Esophagus squamous epithelium (tissue), 5 donors: ENCODE data around the gene TFEB. TPM values are rescaled to one million over a fixed set of nuclear protein-coding genes. Genes with fewer than 3 reads are reported as not detected.

Experiments used
- DNase-seq: peaks from one replicate; lab custom pipeline; 2025; lab: John Stamatoyannopoulos, UW
- H3K27ac ChIP-seq, 4 donors: fragments of 200-600 bp; sonication (generic); one replicate each; pipeline ENCODE4 v1.5.1; 2016 to 2019; ENCODE audit warnings: mild to moderate bottlenecking in 1 of 4
- H3K27me3 ChIP-seq, 4 donors: fragments of 200-600 bp; sonication (generic); 1 replicate in 3 of 4; 2 replicates in 1 of 4; pipeline versions ENCODE4 v1.5.1 to v1.6.0; 2017 to 2021; ENCODE audit warnings: antibody characterized with exemption in 1 of 4
- H3K36me3 ChIP-seq, 3 donors: fragments of 200-600 bp; sonication (generic); one replicate each; pipeline ENCODE4 v1.5.1; 2016 to 2019
- H3K4me1 ChIP-seq, 3 donors: fragments of 200-600 bp; sonication (generic); one replicate each; pipeline ENCODE4 v1.5.1; 2017 to 2019
- H3K4me3 ChIP-seq, 4 donors: fragments of 200-600 bp; sonication (generic); 1 replicate in 3 of 4; 2 replicates in 1 of 4; pipeline ENCODE4 v1.5.1; 2016 to 2019; ENCODE audit warnings: mild to moderate bottlenecking in 2 of 4, moderate library complexity in 1 of 4
- H3K9me3 ChIP-seq, 3 donors: fragments of 200-600 bp; sonication (generic); one replicate each; pipeline ENCODE4 v1.5.1; 2016 to 2019
- POLR2A ChIP-seq, 4 donors: fragments of 450-650 bp; IDR thresholded peaks; one replicate each; pipeline ENCODE4 v1.6.1; 2017; ENCODE audit warnings: antibody characterized with exemption in 4 of 4, mild to moderate bottlenecking in 4 of 4, moderate library complexity in 3 of 4
- WGBS, 2 donors: methylation state at CpG; one replicate each; pipeline ENCODE4 v1.1.5; 2018; 5-methylcytosine and 5-hydroxymethylcytosine counted together
- intact Hi-C: fragments of 100-400 bp; cut with DNase I; formaldehyde crosslinking; loops from one replicate; pipeline ENCODE4 v1.15.0; 2022
- total RNA-seq, 4 donors: library from RNA; depleted of rRNA; stranded (reverse); fragments of >200 nt; gene quantifications; one replicate each; pipeline ENCODE4 v1.1.0, GENCODE V29; 2016
- TF ChIP-seq, protein P1 (sequence below), 6 experiments: fragments of 450-650 bp in 4 of 6; fragments of 200-600 bp in 2 of 6; sonication (generic) in 2 of 6; IDR thresholded peaks; one replicate each; pipeline ENCODE4 v1.5.1; 2016 to 2019; ENCODE audit warnings: antibody characterized with exemption in 6 of 6, mild to moderate bottlenecking in 4 of 6, moderate library complexity in 4 of 6
- donor health status: DM: yes; HTN: yes; CAD: no.

TFEB gene
- total RNA-seq, 4 donors from 2014 or later: 7.0 to 17.5 (median 13.4) TPM

DNA sequence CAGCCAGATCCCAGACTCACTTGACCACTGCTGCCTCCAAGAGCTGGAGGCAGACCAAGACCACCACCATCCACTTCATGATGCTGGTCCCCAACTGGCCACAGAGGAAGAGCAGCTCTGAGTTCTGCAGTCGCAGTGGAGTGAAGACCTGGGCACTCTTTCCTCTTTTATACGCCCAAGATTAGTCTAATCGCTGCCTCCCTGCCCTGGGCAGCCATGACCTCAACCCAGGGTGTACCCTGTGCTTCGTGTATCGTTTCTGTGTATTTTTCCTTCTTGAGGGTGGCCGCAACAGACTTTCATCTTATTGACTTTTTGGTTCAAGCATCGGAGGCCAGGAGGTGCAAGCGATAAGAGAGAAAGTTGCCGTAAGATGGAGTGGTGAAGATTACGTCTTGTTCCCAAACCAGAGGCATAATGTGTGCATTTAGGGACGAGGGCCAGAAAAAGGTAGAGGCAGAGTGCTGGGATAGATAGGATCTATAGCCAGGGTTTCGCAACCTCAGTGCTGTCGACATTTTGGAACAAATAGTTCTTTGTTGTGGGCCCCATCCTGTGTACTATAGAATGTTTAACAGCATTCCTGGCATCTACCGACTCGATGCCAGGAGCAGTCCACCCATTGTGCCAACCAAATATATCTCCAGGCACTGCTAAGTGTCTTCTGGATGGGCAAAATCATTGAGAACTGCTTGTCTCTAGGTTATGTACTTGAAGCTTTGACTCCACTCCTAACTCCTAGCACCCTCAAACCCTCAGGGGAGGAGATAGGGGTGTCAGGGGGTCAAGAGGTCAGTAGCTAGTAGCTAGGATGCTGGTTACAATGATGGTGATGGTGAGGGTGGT lies 12.1 kb upstream of the TFEB start, which contains the start of gene PGC:
TSS of gene PGC (minus strand) at position 142 of the 846 bp plus-strand sequence. CDS start at position 79, 63 bp downstream.
- H3K27ac ChIP-seq: no peak within 1 kb of the TSS
- H3K9me3 ChIP-seq: no peaks in the 10 kb centered on the region
- no peak for DNase-seq
- WGBS, 2 donors: 82 to 88% methylated on average over 14 of the region's 15 CpGs
- TF ChIP-seq POLR2A (IDR thresholded peaks at IDR 0.05): no peak
- H3K27me3 ChIP-seq: no peaks in the 10 kb centered on the region
- intact Hi-C loops: no loop called here
- no peaks in the 10 kb centered on the region for H3K36me3 ChIP-seq
- no peak within 1 kb of the TSS for H3K4me3 ChIP-seq
- no peaks in the 10 kb centered on the region for H3K4me1 ChIP-seq

DNA sequence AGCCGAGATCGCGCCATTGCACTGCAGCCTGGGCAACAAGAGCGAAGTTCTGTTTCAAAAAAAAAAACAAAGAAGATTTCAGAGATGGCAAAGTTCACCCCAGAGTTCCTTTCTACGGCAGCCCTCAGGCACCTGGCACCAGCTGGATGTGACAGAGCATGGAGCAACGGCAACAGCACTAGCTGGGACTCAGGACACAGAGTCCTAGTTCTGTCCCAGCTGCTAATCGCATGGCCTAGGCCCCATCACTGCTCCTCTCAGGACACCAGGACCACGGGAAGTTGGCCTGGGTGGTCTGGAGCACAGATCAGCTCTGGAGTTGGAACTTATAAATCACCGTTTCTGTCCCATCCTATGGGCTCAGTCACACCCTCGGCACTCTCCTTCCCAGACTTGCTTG lies 10.7 kb upstream of the TFEB start:
- intact Hi-C loops: no loop called here
- H3K4me3 ChIP-seq: no peak overlapping the region
- H3K27me3 ChIP-seq: no peaks in the 10 kb centered on the region
- no peaks in the 10 kb centered on the region for H3K9me3 ChIP-seq
- TF ChIP-seq POLR2A (IDR thresholded peaks at IDR 0.05): no peak
- TF ChIP-seq, protein P1, sequence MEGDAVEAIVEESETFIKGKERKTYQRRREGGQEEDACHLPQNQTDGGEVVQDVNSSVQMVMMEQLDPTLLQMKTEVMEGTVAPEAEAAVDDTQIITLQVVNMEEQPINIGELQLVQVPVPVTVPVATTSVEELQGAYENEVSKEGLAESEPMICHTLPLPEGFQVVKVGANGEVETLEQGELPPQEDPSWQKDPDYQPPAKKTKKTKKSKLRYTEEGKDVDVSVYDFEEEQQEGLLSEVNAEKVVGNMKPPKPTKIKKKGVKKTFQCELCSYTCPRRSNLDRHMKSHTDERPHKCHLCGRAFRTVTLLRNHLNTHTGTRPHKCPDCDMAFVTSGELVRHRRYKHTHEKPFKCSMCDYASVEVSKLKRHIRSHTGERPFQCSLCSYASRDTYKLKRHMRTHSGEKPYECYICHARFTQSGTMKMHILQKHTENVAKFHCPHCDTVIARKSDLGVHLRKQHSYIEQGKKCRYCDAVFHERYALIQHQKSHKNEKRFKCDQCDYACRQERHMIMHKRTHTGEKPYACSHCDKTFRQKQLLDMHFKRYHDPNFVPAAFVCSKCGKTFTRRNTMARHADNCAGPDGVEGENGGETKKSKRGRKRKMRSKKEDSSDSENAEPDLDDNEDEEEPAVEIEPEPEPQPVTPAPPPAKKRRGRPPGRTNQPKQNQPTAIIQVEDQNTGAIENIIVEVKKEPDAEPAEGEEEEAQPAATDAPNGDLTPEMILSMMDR (IDR thresholded peaks at IDR 0.05): no peak
- H3K4me1 ChIP-seq: no peaks in the 10 kb centered on the region
- WGBS, 2 donors: 82 to 86% methylated on average over 10 of the region's 10 CpGs
- H3K36me3 ChIP-seq: no peaks in the 10 kb centered on the region
- no peak overlapping the region for H3K27ac ChIP-seq
- DNase-seq: no peak

DNA sequence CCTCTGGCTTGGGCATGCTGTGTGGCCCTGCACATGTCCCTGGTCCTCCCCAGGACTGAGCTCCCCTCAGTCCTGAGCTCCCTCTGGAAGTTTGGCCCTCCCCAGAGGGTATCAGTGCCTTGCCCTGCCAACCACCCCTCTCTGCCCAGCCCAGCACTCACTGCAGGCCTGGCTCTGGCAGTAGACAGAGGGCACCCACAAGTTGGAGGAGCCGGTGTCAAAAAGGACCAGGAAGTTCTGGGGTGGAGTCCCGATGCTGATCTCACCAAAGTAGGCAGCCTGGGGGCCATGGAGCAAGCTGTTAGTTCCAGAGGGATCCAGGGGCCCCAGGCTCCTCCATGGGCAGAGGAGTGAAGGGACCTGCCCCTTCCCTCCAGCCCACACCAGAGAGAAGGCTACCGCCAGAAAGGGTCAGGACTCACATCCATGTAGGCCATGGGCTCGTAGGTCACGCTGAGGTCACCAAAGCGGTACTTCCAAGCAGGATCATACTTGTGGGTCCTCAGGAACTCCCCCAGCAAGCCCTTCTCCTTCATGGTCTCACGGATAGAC lies 8.9 kb upstream of the TFEB start:
- Histone ChIP-seq H3K27me3 (no peaks in the 10 kb centered on the region), H3K36me3 (no peaks in the 10 kb centered on the region), H3K27ac (no peak overlapping the region), H3K9me3 (no peaks in the 10 kb centered on the region), H3K4me3 (no peak overlapping the region), H3K4me1 (no peaks in the 10 kb centered on the region)
- DNase-seq: no peak
- whole genome bisulfite sequencing, 2 donors: 89 to 92% methylated on average over 5 of the region's 7 CpGs
- TF ChIP-seq POLR2A (IDR thresholded peaks at IDR 0.05): no peak
- TF ChIP-seq, protein P1 (IDR thresholded peaks at IDR 0.05): no peak
- intact Hi-C loops: no loop called here

DNA sequence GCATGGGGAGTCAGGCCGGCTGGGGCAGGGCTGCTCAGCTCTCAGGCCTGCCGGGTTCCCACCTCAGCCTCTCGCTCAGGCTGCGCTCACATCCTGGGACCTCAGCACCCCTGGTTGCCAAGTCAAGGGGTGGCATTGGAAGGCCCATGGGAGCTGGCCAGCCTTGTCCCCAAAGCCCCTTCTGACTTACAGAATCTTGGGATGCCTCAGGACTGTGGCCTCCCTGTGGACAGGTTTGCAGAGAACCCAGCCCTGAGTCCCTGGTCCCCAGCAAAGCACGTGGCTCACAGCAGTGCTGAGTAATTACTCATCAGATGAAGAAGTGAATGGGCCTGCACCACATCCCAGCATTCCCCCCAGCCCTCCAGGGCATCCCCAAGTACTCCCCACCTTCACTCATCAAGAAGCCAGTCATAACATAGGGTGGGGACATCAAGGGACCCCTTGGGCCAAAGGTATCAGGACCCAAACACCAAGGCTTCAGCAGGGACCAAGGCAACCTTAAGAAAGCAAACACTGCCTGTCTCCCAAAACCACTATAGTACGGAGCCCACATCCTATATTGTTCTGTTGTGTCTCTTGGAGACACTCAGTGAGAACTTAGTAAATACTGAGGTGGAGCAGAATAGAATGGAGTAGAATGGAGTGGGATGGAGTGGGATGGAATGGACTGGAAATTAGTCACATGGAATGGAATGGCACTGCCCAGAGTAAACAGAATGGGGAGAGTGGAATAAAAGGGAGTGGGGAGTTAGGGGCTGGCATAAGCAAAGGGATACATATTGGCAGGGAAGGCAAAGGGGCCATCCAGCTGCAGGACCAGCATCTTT lies 8.2 kb upstream of the TFEB start:
- intact Hi-C loops: no loop called here
- no peak overlapping the region for H3K27ac ChIP-seq
- no peaks in the 10 kb centered on the region for H3K4me1 ChIP-seq
- H3K27me3 ChIP-seq: no peaks in the 10 kb centered on the region
- no peak overlapping the region for H3K4me3 ChIP-seq
- no peak for DNase-seq
- H3K9me3 ChIP-seq: no peaks in the 10 kb centered on the region
- 86 to 100% methylated on average over 1 to 2 of the region's 6 CpGs for WGBS, 2 donors
- no peaks in the 10 kb centered on the region for H3K36me3 ChIP-seq
- no peak for TF ChIP-seq POLR2A (IDR thresholded peaks at IDR 0.05)
- TF ChIP-seq, protein P1 (IDR thresholded peaks at IDR 0.05): no peak

DNA sequence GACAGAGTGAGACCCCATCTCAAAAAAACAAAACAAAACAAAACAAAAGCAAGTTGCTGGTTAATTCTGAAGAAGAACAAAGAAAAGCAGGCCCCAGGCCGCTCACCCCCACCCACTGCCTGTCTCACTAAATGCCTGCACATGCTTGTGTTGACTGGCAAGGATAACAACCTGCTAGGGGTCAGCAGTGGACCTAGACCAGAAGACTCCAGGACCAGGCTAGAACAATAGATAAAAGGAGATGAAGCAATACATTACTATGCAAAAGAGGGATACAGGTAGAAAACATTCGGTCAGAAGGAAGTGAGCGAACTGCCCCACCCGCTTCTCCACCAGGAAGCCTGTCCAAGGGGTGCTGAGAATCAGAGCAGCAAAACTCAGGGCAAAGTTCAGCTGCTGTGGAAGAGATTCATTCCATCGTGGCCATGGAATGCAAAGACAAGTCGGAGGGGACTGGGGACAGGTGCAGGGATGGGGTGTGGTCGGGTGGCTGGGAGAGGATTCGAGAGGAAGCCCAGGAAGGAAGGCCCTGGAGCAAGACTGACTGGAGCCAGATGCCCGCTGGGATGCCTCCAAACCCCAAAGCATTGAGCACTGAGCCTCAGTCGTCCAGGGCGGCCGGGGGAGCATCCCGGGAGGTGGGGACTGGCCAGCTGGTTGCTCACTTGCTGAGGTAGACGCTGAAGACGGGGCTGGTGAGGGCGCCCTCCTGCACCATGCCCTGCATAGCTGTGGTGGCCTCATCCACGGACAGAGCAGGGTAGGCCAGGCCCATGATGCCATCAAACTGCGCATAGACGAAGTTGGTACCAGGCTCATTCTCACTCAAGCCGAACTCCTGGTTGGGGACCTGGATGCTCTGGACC lies 6.5 kb upstream of the TFEB start:
- TF ChIP-seq, protein P1 (IDR thresholded peaks at IDR 0.05): no peak
- TF ChIP-seq POLR2A (IDR thresholded peaks at IDR 0.05): no peak
- no peaks in the 10 kb centered on the region for H3K9me3 ChIP-seq
- H3K27ac ChIP-seq: no peak overlapping the region
- no peaks in the 10 kb centered on the region for H3K4me1 ChIP-seq
- no peak for DNase-seq
- H3K27me3 ChIP-seq: no peaks in the 10 kb centered on the region
- H3K4me3 ChIP-seq: no peak overlapping the region
- 74 to 83% methylated on average over 10 to 20 of the region's 20 CpGs for WGBS, 2 donors
- no peaks in the 10 kb centered on the region for H3K36me3 ChIP-seq
- intact Hi-C loops: no loop called here
